GM12873 (cell line): ENCODE results near the gene DGKZ.

Source experiments
- TF ChIP-seq, protein P1 (sequence below): IDR thresholded peaks from 2 replicates; pipeline ENCODE4 v1.5.1; 2012; ENCODE audit warnings: low read depth, mild to moderate bottlenecking, moderate library complexity, low read length, control low read depth; ENCODE audit not compliant: insufficient read depth; ENCODE audit errors: missing control alignments

Gene DGKZ

GRCh38 chr11:46373787-46374740 is 26.8 kb downstream of the DGKZ start:
- TF ChIP-seq, protein P1, sequence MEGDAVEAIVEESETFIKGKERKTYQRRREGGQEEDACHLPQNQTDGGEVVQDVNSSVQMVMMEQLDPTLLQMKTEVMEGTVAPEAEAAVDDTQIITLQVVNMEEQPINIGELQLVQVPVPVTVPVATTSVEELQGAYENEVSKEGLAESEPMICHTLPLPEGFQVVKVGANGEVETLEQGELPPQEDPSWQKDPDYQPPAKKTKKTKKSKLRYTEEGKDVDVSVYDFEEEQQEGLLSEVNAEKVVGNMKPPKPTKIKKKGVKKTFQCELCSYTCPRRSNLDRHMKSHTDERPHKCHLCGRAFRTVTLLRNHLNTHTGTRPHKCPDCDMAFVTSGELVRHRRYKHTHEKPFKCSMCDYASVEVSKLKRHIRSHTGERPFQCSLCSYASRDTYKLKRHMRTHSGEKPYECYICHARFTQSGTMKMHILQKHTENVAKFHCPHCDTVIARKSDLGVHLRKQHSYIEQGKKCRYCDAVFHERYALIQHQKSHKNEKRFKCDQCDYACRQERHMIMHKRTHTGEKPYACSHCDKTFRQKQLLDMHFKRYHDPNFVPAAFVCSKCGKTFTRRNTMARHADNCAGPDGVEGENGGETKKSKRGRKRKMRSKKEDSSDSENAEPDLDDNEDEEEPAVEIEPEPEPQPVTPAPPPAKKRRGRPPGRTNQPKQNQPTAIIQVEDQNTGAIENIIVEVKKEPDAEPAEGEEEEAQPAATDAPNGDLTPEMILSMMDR = no peak

DNA sequence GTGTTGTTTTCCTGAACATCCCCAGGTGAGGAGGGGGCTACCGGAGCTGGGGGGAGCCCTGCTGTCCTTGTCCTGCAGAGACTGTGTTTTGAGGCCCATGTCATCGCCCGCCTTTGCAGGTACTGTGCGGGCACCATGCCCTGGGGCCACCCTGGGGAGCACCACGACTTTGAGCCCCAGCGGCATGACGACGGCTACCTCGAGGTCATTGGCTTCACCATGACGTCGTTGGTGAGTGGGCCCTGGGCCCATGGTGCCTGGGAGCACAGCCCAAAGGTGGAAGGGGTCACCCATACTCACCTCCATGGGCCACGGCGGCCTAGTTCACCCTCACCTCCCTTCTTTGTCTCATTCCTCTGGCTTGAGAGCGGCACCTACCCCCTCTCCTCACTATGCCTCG is 27.6 kb downstream of the DGKZ start:
- TF ChIP-seq, protein P1 = no peak

GRCh38 chr11:46375392-46376101 is 28.3 kb downstream of the DGKZ start:
- TF ChIP-seq, protein P1 = no peak

DNA sequence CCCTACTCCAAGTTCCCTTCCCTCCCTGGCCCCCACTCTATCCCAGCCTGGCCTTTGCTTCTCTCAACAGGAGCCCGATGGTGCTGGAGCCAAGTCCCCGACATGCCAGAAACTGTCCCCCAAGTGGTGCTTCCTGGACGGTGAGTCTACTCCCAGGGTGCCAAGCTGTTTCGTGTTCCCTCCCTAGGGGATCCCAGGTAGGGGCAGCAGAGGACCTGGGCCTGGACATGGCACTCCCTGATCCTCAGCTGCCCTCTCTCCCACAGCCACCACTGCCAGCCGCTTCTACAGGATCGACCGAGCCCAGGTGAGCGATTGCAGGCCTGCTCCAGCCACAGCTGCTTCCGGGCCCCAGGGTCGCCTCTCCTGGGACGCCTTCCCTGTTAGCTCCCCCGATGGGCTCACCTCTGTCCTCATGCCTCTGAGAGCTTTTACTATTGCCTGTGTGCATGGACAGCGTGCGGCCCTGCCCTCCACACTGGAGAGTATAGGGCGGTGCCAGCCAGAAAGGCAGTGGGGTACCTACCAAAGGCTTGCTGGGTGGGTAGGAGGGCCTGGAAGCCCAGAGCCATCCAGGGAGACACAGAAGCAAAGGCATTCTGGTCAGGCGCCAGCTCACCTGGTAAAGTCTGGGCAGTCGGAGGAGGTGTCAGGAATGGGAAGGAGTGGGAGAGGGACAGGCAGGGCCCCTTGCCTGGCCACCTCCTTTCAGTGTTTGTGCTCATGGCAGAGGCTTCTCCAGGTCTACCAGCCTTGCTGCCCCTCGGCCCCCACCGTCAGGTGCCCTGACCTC is 29.2 kb downstream of the DGKZ start:
- TF ChIP-seq, protein P1 = no peak

GRCh38 chr11:46377290-46377689 is 30.0 kb downstream of the DGKZ start:
- TF ChIP-seq, protein P1 = no peak

DNA sequence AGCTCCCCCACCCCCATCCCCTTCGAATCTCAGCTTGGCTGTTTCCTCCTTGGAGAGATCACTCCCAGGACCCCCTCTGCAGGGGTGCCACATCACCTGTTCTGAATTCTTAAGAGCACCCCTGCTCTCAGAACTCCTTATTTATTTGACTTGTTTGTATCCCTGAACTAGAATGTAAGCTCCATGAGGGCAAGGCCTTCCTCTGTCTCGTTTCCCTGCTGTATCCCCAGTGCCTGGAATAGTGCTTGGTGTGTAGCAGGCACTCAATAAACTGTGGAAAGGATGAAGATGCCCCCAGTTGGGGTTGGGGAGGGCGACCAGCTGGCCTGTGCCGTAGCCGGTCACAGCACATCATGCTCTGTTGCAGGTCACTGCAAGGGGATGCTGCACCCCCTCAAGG is 30.6 kb downstream of the DGKZ start:
- TF ChIP-seq, protein P1 = no peak
